Gastrocnemius medialis (tissue), 4 donors: ENCODE results near the gene FTH1. TPM values are rescaled to one million over a fixed set of nuclear protein-coding genes. Genes with fewer than 3 reads are reported as not detected.
A peak's percentile ranks its signal among the peaks of the same experiment; 100 is the strongest.

Experiments
- ATAC-seq, 2 donors: fragments of 150-250 bp; one replicate each; pipeline ENCODE4 v1.9.1; 2016
- DNase-seq, 2 donors: peaks; one replicate each; pipeline ENCODE4 v3.0.0-alpha.2; 2019
- H3K27ac ChIP-seq, 4 donors: fragments of 200-600 bp; sonication (generic); 1 replicate in 1 of 4; 2 replicates in 3 of 4; pipeline ENCODE4 v1.5.1; 2016 to 2018; ENCODE audit warnings: mild to moderate bottlenecking in 2 of 4, moderate library complexity in 1 of 4
- H3K27me3 ChIP-seq, 3 donors: fragments of 200-600 bp; sonication (generic) in 2 of 3; 1 replicate in 1 of 3; 2 replicates in 2 of 3; pipeline versions ENCODE4 v1.5.1 to v1.6.0; 2016 to 2019; ENCODE audit warnings: mild to moderate bottlenecking in 1 of 3, moderate library complexity in 1 of 3
- H3K36me3 ChIP-seq, 2 donors: fragments of 200-600 bp; sonication (generic) in 1 of 2; one replicate each; pipeline ENCODE4 v1.5.1; 2017 to 2018
- H3K4me1 ChIP-seq, 2 donors: fragments of 200-600 bp; sonication (generic) in 1 of 2; one replicate each; pipeline ENCODE4 v1.5.1; 2016 to 2017; ENCODE audit warnings: mild to moderate bottlenecking in 2 of 2
- H3K4me3 ChIP-seq, 4 donors: fragments of 200-600 bp; sonication (generic) in 3 of 4; 1 replicate in 1 of 4; 2 replicates in 3 of 4; pipeline ENCODE4 v1.5.1; 2016 to 2019; ENCODE audit warnings: mild to moderate bottlenecking in 2 of 4
- H3K9me3 ChIP-seq, 3 donors: fragments of 200-600 bp; sonication (generic) in 2 of 3; 1 replicate in 1 of 3; 2 replicates in 2 of 3; pipeline ENCODE4 v1.5.1; 2016 to 2019
- POLR2A ChIP-seq, 2 donors: fragments of 450-650 bp; IDR thresholded peaks; one replicate each; pipeline ENCODE4 v1.6.1; 2017; ENCODE audit warnings: antibody characterized with exemption in 2 of 2, mild to moderate bottlenecking in 2 of 2, moderate library complexity in 2 of 2
- in situ Hi-C, 4 donors: fragments of 200-750 bp; cut with MboI; loops; one replicate each; pipeline versions ENCODE4 v1.15.0 to v1.8.0; 2017; ENCODE audit warnings: low sequenced_read_pairs in 4 of 4
- intact Hi-C: fragments of 100-400 bp; cut with DNase I; formaldehyde crosslinking; loops from one replicate; pipeline ENCODE4 v1.15.1; 2023; ENCODE audit warnings: low total_unique reads
- total RNA-seq, 4 donors: library from RNA; depleted of rRNA; stranded (reverse); fragments of >200 nt; gene quantifications; one replicate each; pipeline versions ENCODE4 v1.1.0 to v1.2.3, GENCODE V29; 2016
- TF ChIP-seq, protein P1 (sequence below), 5 experiments: fragments of 450-650 bp in 3 of 5; fragments of 200-600 bp in 2 of 5; sonication (generic) in 2 of 5; IDR thresholded peaks in 4 of 5; conservative IDR thresholded peaks in 1 of 5; 1 replicate in 4 of 5; 2 replicates in 1 of 5; pipeline ENCODE4 v1.5.1; 2016 to 2019; ENCODE audit warnings: antibody characterized with exemption in 5 of 5, mild to moderate bottlenecking in 3 of 5, moderate library complexity in 3 of 5

The FTH1 gene
- total RNA-seq, 4 donors from 2014 or later: 1,340 to 3,366 (median 1,705) TPM

- intact Hi-C loops: loop anchor here (10.0 kb wide), 1 partner anchor 269 kb away; no protein-coding TSS in a partner anchor
Measured at GRCh38 chr11:61963282-61964057, 4.0 kb downstream of the FTH1 start.

DNA sequence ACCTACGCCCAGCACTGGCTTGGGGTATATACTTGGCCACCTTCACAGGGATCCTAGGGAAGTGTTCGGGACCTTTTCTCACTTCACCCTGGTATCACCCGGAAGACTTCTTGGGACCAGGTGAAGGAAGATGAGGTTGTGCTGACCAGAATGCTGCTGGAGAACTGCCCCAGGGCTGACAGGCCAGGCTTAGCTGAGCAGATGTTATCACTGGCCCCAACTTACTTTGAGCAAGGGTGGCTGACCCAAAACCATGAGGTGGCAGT lies 4.5 kb downstream of the FTH1 start:
- Histone ChIP-seq H3K4me1 (peaks cover 39 to 42% of the 10 kb centered on the region in 2 donors), H3K36me3 (peaks cover 0 to 27% of the 10 kb centered on the region in 2 donors), H3K9me3 (no peaks in the 10 kb centered on the region), H3K4me3 (no peak overlapping the region), H3K27ac (peak overlapping the region; percentile 93 to 100 (median 99)), H3K27me3 (no peaks in the 10 kb centered on the region)
- DNase-seq (no peak), ATAC-seq (no peak)
- intact Hi-C loops: loop anchor here (10.0 kb wide), 1 partner anchor 268 kb away; no protein-coding TSS in a partner anchor
- in situ Hi-C loops: no loop called here
- TF ChIP-seq, protein P1, sequence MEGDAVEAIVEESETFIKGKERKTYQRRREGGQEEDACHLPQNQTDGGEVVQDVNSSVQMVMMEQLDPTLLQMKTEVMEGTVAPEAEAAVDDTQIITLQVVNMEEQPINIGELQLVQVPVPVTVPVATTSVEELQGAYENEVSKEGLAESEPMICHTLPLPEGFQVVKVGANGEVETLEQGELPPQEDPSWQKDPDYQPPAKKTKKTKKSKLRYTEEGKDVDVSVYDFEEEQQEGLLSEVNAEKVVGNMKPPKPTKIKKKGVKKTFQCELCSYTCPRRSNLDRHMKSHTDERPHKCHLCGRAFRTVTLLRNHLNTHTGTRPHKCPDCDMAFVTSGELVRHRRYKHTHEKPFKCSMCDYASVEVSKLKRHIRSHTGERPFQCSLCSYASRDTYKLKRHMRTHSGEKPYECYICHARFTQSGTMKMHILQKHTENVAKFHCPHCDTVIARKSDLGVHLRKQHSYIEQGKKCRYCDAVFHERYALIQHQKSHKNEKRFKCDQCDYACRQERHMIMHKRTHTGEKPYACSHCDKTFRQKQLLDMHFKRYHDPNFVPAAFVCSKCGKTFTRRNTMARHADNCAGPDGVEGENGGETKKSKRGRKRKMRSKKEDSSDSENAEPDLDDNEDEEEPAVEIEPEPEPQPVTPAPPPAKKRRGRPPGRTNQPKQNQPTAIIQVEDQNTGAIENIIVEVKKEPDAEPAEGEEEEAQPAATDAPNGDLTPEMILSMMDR (IDR thresholded peaks at IDR 0.05 in 4 of 5, conservative IDR thresholded peaks at IDR 0.05 in 1 of 5): no peak
- TF ChIP-seq POLR2A (IDR thresholded peaks at IDR 0.05): no peak

More at GRCh38 chr11:61963282-61964057, 4.0 kb downstream of the FTH1 start:
- Histone ChIP-seq H3K27ac (peak overlapping the region; percentile 93 to 100 (median 99)), H3K36me3 (peaks cover 0 to 27% of the 10 kb centered on the region in 2 donors), H3K4me1 (peaks cover 44 to 45% of the 10 kb centered on the region in 2 donors), H3K27me3 (no peaks in the 10 kb centered on the region), H3K9me3 (no peaks in the 10 kb centered on the region), H3K4me3 (no peak overlapping the region)
- no peak for ATAC-seq
- TF ChIP-seq, protein P1 (IDR thresholded peaks at IDR 0.05 in 4 of 5, conservative IDR thresholded peaks at IDR 0.05 in 1 of 5): no peak
- peak in 1 of 2 donors; percentile 12 for TF ChIP-seq POLR2A (IDR thresholded peaks at IDR 0.05)
- in situ Hi-C loops: no loop called here
- DNase-seq: peak in 1 of 2 donors; percentile 32

GRCh38 chr11:61962213-61963015 lies 5.0 kb downstream of the FTH1 start:
- H3K27ac ChIP-seq: peak overlapping the region; percentile 93 to 100 (median 99)
- ATAC-seq: no peak
- DNase-seq: no peak
- no peak for TF ChIP-seq POLR2A (IDR thresholded peaks at IDR 0.05)
- TF ChIP-seq, protein P1 (IDR thresholded peaks at IDR 0.05 in 4 of 5, conservative IDR thresholded peaks at IDR 0.05 in 1 of 5): no peak
- peaks cover 0 to 27% of the 10 kb centered on the region in 2 donors for H3K36me3 ChIP-seq
- H3K27me3 ChIP-seq: no peaks in the 10 kb centered on the region
- H3K4me1 ChIP-seq: peaks cover 39 to 42% of the 10 kb centered on the region in 2 donors
- H3K4me3 ChIP-seq: no peak overlapping the region
- in situ Hi-C loops: no loop called here
- intact Hi-C loops: loop anchor here (10.0 kb wide), 1 partner anchor 268 kb away; no protein-coding TSS in a partner anchor
- no peaks in the 10 kb centered on the region for H3K9me3 ChIP-seq

- Histone ChIP-seq H3K9me3 (no peaks in the 10 kb centered on the region), H3K4me1 (peaks cover 39 to 42% of the 10 kb centered on the region in 2 donors), H3K4me3 (no peak overlapping the region), H3K36me3 (peaks cover 0 to 27% of the 10 kb centered on the region in 2 donors), H3K27me3 (no peaks in the 10 kb centered on the region), H3K27ac (peak overlapping the region; percentile 93 to 100 (median 99))
- no peak for TF ChIP-seq POLR2A (IDR thresholded peaks at IDR 0.05)
- TF ChIP-seq, protein P1 (IDR thresholded peaks at IDR 0.05 in 4 of 5, conservative IDR thresholded peaks at IDR 0.05 in 1 of 5): no peak
- intact Hi-C loops: loop anchor here (10.0 kb wide), 1 partner anchor 267 kb away; no protein-coding TSS in a partner anchor
- peak; percentile 53 to 62 for DNase-seq
- in situ Hi-C loops: no loop called here
- ATAC-seq: peak; percentile 37 to 60
Measured at GRCh38 chr11:61961570-61962212, 5.7 kb downstream of the FTH1 start.
